ELF-1 (cell line): ENCODE data around the gene WWC1.
A peak's percentile ranks its signal among the peaks of the same experiment; 100 is the strongest.

Experiments
- DNase-seq: peaks from one replicate; pipeline ENCODE4 v3.0.0-alpha.2; 2016; ENCODE audit warnings: low read depth, low spot score

The WWC1 gene

GRCh38 chr5:168482361-168482760, 190.9 kb downstream of the WWC1 start:
- DNase-seq = no peak

GRCh38 chr5:168486136-168486879, 194.9 kb downstream of the WWC1 start, which contains the start of gene RARS1:
RARS1 (plus strand) TSS chr5:168486471; CDS start chr5:168486499, 28 bp downstream.
- DNase-seq = peak; percentile 97

- DNase-seq = no peak
Observed at GRCh38 chr5:168489059-168489458, 197.6 kb downstream of the WWC1 start.

- no peak for DNase-seq
Observed at GRCh38 chr5:168494057-168494555, 202.7 kb downstream of the WWC1 start.

GRCh38 chr5:168502563-168503237, 211.3 kb downstream of the WWC1 start:
- no peak for DNase-seq

GRCh38 chr5:168513861-168514428, 222.5 kb downstream of the WWC1 start:
- DNase-seq = no peak
